Measurements from ENCODE around the gene ZBED4. TPM values are rescaled to one million over a fixed set of nuclear protein-coding genes. Genes with fewer than 3 reads are reported as not detected.
A peak's percentile ranks its signal among the peaks of the same experiment; 100 is the strongest.

The ZBED4 gene
- polyA plus RNA-seq, 3 donors = 16.3 to 18.7 (median 17.9) TPM

- no peak for DNase-seq
Measured at GRCh38 chr22:49824185-49824925, 29.3 kb upstream of the ZBED4 start.

GRCh38 chr22:49824936-49825335 is 28.7 kb upstream of the ZBED4 start:
- no peak for DNase-seq

- no peak for DNase-seq
Measured at GRCh38 chr22:49825436-49825835, 28.2 kb upstream of the ZBED4 start.

GRCh38 chr22:49825944-49826602 is 27.6 kb upstream of the ZBED4 start:
- no peak for DNase-seq

GRCh38 chr22:49826603-49827270 is 26.9 kb upstream of the ZBED4 start:
- no peak for DNase-seq

- no peak for DNase-seq
Measured at GRCh38 chr22:49827271-49827852, 26.3 kb upstream of the ZBED4 start.

GRCh38 chr22:49827853-49828598 is 25.6 kb upstream of the ZBED4 start, which contains the start of gene BRD1:
Gene BRD1, minus strand, starts transcription at chr22:49827873. Its CDS starts 3,556 bp downstream, at chr22:49824317.
- peak; percentile 60 for DNase-seq

GRCh38 chr22:49828599-49828965 is 25.1 kb upstream of the ZBED4 start:
- DNase-seq = no peak

- no peak for DNase-seq
Measured at GRCh38 chr22:49829044-49829853, 24.4 kb upstream of the ZBED4 start.

GRCh38 chr22:49833340-49834007 is 20.2 kb upstream of the ZBED4 start:
- no peak for DNase-seq

GRCh38 chr22:49838771-49839717 is 14.6 kb upstream of the ZBED4 start:
- DNase-seq = no peak

GRCh38 chr22:49845241-49845640 is 8.4 kb upstream of the ZBED4 start:
- no peak for DNase-seq

- no peak for DNase-seq
Measured at GRCh38 chr22:49845666-49846459, 7.8 kb upstream of the ZBED4 start.

GRCh38 chr22:49847751-49848689 is 5.6 kb upstream of the ZBED4 start:
- no peak for DNase-seq

- no peak for DNase-seq
Measured at GRCh38 chr22:49848690-49849160, 4.9 kb upstream of the ZBED4 start.

- DNase-seq = no peak
Measured at GRCh38 chr22:49849161-49850020, 4.3 kb upstream of the ZBED4 start.
